Hematopoietic multipotent progenitor cell treated with erythropoietin and hydrocortisone succinate and interleukin-3 and kit ligand, for 17 days (in vitro differentiated cells): Measurements from ENCODE around the gene ZNF668.

ENCODE experiments used
- DNase-seq: peaks from one replicate; pipeline ENCODE4 v3.0.0-alpha.2; 2015; ENCODE audit warnings: low spot score

ZNF668 gene

GRCh38 chr16:31073970-31074813, at the start of gene ZNF668, which contains the start of gene ZNF646:
ZNF668 (minus strand) TSS chr16:31074240; CDS start chr16:31064459, 9,781 bp downstream.
ZNF646 (plus strand) TSS chr16:31074422; CDS start chr16:31076325, 1,903 bp downstream.
- peak; percentile 96 for DNase-seq

GRCh38 chr16:31120129-31120528, 46.1 kb upstream of the ZNF668 start:
- no peak for DNase-seq

- DNase-seq: no peak
These were observed 44.4 kb upstream of the ZNF668 start for GRCh38 chr16:31118223-31119155.

- DNase-seq: peak; percentile 99
These were observed 43.6 kb upstream of the ZNF668 start, which contains the start of gene KAT8 for GRCh38 chr16:31117384-31118222. KAT8 (plus strand) TSS chr16:31117664; CDS start chr16:31117682, 18 bp downstream.

- DNase-seq: no peak
These were observed 40.4 kb upstream of the ZNF668 start for GRCh38 chr16:31114468-31114867.

GRCh38 chr16:31113121-31114120, 39.4 kb upstream of the ZNF668 start:
- no peak for DNase-seq

- no peak for DNase-seq
These were observed 38.7 kb upstream of the ZNF668 start for GRCh38 chr16:31112711-31113110.

GRCh38 chr16:31111881-31112466, 37.9 kb upstream of the ZNF668 start:
- DNase-seq: no peak

- no peak for DNase-seq
These were observed 36.3 kb upstream of the ZNF668 start for GRCh38 chr16:31110106-31111034.

GRCh38 chr16:31109622-31110021, 35.6 kb upstream of the ZNF668 start:
- no peak for DNase-seq

GRCh38 chr16:31108794-31109558, 34.9 kb upstream of the ZNF668 start:
- DNase-seq: no peak

GRCh38 chr16:31108035-31108793, 34.2 kb upstream of the ZNF668 start, which contains the start of gene BCKDK:
BCKDK (plus strand) TSS chr16:31108386; CDS start chr16:31109224, 838 bp downstream.
- DNase-seq: peak; percentile 65

- no peak for DNase-seq
These were observed 33.4 kb upstream of the ZNF668 start for GRCh38 chr16:31107465-31107867.

- DNase-seq: no peak
These were observed 32.7 kb upstream of the ZNF668 start for GRCh38 chr16:31106509-31107464.

GRCh38 chr16:31105677-31106213, 31.7 kb upstream of the ZNF668 start:
- DNase-seq: peak; percentile 82
